HFFc6 (cell line): Measurements from ENCODE around the gene KLLN. TPM values are rescaled to one million over a fixed set of nuclear protein-coding genes. Genes with fewer than 3 reads are reported as not detected.

ENCODE experiments used
- DNase-seq: peaks from one replicate; pipeline ENCODE4 v3.0.0-alpha.2; 2018
- H3K27ac Mint-ChIP-seq: 2 replicates; pipeline ENCODE4 v1.8.0; 2020; ENCODE audit warnings: mild to moderate bottlenecking, mixed read lengths
- H3K27me3 Mint-ChIP-seq: 2 replicates; pipeline ENCODE4 v1.8.0; 2021; ENCODE audit warnings: mild to moderate bottlenecking, moderate library complexity, mixed read lengths; ENCODE audit not compliant: insufficient read depth
- H3K36me3 Mint-ChIP-seq: 2 replicates; pipeline ENCODE4 v1.8.0; 2021; ENCODE audit warnings: low read depth, mixed read lengths
- H3K4me1 Mint-ChIP-seq: 2 replicates; pipeline ENCODE4 v1.8.0; 2020; ENCODE audit warnings: low read depth, mixed read lengths
- H3K4me3 Mint-ChIP-seq: 2 replicates; pipeline ENCODE4 v1.8.0; 2020; ENCODE audit warnings: mild to moderate bottlenecking, moderate library complexity, mixed read lengths
- H3K9me3 Mint-ChIP-seq: 2 replicates; pipeline ENCODE4 v1.8.0; 2020; ENCODE audit warnings: mild to moderate bottlenecking, mixed read lengths
- total RNA-seq, 6 experiments: library from RNA; stranded (reverse); fragmentation: NEBNext Ultra II Directional; extraction: Animal tissue kit (Norgen Biotek cat#: 25700); gene quantifications; 2 replicates in 1 of 6; 3 replicates in 5 of 6; pipeline ENCODE4 v1.2.3, GENCODE V29; 2021
- TF ChIP-seq, protein P1 (sequence below): fragments of 200-600 bp; sonication (generic); IDR thresholded peaks from 2 replicates; pipeline ENCODE4 v1.5.0; 2021; ENCODE audit warnings: antibody characterized with exemption, mild to moderate bottlenecking

The KLLN gene
- total RNA-seq, 6 experiments from 2014 or later, result 0.65 to 0.77 (median 0.73) TPM

DNA sequence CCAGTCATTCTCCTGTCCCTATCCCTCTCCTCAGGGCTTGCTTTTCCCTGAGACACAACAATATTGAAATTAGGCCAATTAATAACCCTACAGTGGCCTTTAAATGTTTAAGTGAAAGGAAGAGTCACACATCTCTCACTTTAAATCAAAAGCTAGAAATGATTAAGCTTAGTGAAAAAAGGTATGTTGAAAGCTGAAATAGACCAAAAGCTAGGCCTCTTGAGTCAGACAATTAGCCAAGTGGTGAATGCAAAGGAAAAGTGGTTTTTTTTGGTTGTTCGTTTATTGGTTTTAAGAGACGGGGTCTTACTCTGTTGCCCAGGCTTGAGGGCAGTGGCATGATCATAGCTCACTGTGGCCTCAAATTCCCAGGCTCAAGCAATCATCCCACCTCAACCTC lies 35.7 kb downstream of the KLLN start:
- Mint-ChIP-seq H3K4me3 (no peak overlapping the region), H3K36me3 (no peaks in the 10 kb centered on the region), H3K9me3 (no peaks in the 10 kb centered on the region), H3K27me3 (no peaks in the 10 kb centered on the region; the same call in 1 of the 2 replicates), H3K27ac (no peak overlapping the region), H3K4me1 (peaks cover 6% of the 10 kb centered on the region; the same call in 1 of the 2 replicates)
- no peak for DNase-seq
- TF ChIP-seq, protein P1, sequence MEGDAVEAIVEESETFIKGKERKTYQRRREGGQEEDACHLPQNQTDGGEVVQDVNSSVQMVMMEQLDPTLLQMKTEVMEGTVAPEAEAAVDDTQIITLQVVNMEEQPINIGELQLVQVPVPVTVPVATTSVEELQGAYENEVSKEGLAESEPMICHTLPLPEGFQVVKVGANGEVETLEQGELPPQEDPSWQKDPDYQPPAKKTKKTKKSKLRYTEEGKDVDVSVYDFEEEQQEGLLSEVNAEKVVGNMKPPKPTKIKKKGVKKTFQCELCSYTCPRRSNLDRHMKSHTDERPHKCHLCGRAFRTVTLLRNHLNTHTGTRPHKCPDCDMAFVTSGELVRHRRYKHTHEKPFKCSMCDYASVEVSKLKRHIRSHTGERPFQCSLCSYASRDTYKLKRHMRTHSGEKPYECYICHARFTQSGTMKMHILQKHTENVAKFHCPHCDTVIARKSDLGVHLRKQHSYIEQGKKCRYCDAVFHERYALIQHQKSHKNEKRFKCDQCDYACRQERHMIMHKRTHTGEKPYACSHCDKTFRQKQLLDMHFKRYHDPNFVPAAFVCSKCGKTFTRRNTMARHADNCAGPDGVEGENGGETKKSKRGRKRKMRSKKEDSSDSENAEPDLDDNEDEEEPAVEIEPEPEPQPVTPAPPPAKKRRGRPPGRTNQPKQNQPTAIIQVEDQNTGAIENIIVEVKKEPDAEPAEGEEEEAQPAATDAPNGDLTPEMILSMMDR, result no peak

DNA sequence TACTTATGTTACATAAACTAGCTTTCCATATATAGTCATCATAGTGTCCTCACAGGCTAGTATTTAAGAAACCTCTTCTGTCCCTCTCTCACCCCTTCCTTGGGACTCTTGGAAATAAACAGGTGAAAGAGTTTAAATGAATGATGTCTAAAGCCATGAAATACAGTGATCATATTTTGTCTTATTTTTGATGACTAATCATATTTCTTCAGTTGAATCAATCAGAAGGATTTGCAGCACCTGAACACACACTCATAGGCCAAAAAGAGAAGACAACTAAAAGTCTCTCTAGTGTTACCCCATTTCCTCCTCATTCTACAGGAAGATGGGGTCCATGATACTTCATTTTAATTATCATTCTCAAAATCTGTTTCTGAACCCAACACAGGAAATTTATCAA lies 36.7 kb downstream of the KLLN start:
- no peak for DNase-seq
- H3K27ac Mint-ChIP-seq, result no peak overlapping the region
- no peaks in the 10 kb centered on the region for H3K9me3 Mint-ChIP-seq
- no peaks in the 10 kb centered on the region; the same call in 1 of the 2 replicates for H3K27me3 Mint-ChIP-seq
- H3K36me3 Mint-ChIP-seq, result no peaks in the 10 kb centered on the region
- peaks cover 6% of the 10 kb centered on the region; the same call in 1 of the 2 replicates for H3K4me1 Mint-ChIP-seq
- H3K4me3 Mint-ChIP-seq, result no peak overlapping the region
- TF ChIP-seq, protein P1, result no peak

DNA sequence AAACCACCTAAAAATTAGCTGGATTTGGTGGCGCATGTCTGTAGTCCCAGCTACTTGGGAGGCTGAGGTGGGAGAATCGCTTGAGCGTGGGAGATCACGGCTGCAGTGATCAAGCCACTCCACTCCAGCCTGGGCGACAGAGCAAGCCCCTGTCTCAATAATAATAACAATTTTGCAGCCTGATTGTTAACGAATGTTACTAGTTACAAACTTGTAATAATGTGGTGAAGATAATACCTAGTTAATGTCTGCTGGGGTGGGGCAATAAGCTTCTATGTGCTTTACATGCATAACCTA lies 44.1 kb downstream of the KLLN start:
- H3K4me3 Mint-ChIP-seq, result no peak overlapping the region; the same call in 1 of the 2 replicates
- TF ChIP-seq, protein P1, result no peak
- H3K27ac Mint-ChIP-seq, result no peak overlapping the region
- peaks cover 38% of the 10 kb centered on the region for H3K4me1 Mint-ChIP-seq
- H3K36me3 Mint-ChIP-seq, result peaks cover 8% of the 10 kb centered on the region
- H3K27me3 Mint-ChIP-seq, result no peaks in the 10 kb centered on the region; the same call in 1 of the 2 replicates
- no peaks in the 10 kb centered on the region for H3K9me3 Mint-ChIP-seq
- no peak for DNase-seq

DNA sequence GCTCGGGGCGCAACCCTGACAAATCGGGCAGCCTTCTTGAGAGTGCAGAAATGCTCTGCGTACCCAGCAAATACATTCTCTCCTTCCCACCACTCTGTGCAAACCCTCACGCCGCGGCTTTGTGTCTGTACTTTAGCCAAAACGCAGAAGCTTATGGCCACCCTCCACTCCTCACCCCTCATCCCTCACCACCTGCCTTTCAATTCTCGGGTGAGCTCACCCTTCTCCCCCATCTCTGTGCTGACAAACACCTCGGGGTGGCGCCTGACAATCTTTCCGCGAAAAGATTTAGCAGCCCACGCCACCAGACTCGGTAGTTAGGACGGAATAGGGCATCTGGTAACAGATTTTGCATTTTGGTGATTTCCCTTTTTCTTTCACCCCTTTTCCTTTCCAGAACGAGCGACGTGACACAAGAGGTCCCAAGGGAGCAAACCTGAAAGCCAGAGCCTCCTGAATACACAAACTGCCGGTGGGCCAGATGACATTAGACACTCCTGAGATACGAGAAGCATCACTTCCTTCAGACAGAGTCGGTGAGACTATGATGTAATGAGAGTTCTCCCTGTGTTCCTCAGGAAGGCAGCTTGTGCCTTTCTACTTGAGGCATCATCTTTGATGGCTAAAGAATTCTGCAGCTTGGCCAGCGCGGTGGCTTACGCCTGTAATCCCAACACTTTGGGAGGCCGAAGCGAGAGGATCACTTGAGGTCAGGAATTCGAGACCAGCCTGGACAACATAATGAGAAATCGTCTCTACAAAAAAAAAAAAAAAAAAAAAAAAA lies 44.6 kb downstream of the KLLN start:
- TF ChIP-seq, protein P1, result no peak
- H3K27me3 Mint-ChIP-seq, result no peaks in the 10 kb centered on the region; the same call in 1 of the 2 replicates
- DNase-seq, result no peak
- no peaks in the 10 kb centered on the region for H3K9me3 Mint-ChIP-seq
- peaks cover 38% of the 10 kb centered on the region for H3K4me1 Mint-ChIP-seq
- H3K27ac Mint-ChIP-seq, result peak overlapping the region; percentile 96
- peaks cover 8% of the 10 kb centered on the region for H3K36me3 Mint-ChIP-seq
- peak overlapping the region; percentile 97 for H3K4me3 Mint-ChIP-seq

DNA sequence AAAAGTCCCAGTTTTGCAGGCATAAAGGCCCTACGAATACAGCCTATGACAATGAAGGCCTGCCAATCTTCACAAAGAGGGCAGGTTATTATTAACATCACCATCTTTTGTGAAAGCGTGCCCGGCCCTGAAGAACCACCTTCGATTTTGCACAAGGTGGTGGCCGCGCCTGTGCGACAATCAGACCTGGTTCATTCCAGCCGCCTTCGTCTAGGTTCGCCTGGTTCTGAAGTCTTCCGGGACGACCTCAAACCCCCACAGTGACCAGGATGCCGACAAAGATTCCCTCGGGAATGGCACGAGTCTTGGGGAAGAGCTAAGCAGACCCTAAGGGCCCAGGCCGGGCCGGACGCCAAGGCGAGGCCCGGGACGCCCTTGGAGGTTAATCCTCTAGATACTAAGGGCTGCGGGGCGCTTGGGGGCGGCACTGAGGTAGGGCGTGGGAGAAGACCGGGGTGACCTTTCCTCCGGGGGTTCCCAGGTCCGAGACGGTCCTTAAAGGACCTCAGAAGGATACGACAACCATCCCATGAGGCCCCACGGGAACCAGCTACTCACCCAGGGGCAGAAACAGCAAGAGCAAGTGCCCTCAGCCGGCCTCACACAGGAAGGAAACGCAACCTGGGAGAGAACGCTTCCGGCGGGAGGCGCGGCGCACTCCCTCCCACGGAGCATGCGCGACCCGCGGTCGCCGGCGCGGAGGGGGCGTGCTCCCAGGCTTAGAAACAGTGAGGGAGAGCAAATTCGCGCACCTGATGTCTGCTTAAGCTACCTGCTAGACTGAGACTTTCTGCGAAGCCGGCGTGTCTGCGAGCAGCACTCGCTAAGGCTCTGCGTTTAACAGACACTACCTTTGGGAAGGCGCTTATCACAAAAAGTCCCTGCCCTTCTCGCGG lies 45.5 kb downstream of the KLLN start, which contains the start of gene ATAD1:
Gene ATAD1, minus strand, starts transcription at position 618 of the 896 bp plus-strand sequence. CDS start 3,627 bp downstream, outside the sequence.
- Mint-ChIP-seq H3K9me3 (no peaks in the 10 kb centered on the region), H3K36me3 (peaks cover 8% of the 10 kb centered on the region), H3K27ac (peak within 1 kb of the TSS; percentile 96), H3K4me3 (peak within 1 kb of the TSS; percentile 97), H3K4me1 (peaks cover 38% of the 10 kb centered on the region), H3K27me3 (no peaks in the 10 kb centered on the region; the same call in 1 of the 2 replicates)
- TF ChIP-seq, protein P1, result peak; percentile 48
- DNase-seq, result peak; percentile 75
